PC-9 (cell line): ENCODE results near the gene NMT2.

Source experiments
- EZH2 ChIP-seq: fragments of 200-600 bp; sonication (generic); IDR thresholded peaks from 2 replicates; pipeline ENCODE4 v1.8.0; 2017; ENCODE audit warnings: antibody characterized with exemption, low read depth
- TF ChIP-seq, protein P1 (sequence below): fragments of 200-600 bp; sonication (generic); conservative IDR thresholded peaks from 2 replicates; pipeline ENCODE4 v1.6.1; 2017; ENCODE audit warnings: mixed run types, antibody characterized with exemption, mild to moderate bottlenecking, moderate library complexity

DNA sequence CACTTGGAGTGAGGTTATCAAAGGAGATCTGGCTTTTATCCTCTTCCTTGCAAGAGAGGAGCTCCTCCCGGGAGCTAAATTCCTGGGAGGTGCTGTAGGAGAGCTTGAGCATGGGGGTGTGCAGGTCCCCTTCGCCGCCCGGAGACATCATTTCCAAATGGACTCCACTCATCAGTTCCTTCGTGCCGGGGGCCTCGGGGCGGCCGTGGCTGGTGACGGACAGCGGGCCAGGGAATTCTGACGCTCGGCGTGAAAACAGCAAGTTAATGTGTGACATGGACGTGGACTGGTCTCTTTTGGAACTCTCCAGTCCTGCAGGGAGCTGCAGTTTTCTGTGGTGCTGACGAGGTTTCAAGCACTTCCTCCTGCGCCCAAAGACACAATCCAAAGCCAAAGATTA is 45.7 kb upstream of the NMT2 start:
- TF ChIP-seq, protein P1, sequence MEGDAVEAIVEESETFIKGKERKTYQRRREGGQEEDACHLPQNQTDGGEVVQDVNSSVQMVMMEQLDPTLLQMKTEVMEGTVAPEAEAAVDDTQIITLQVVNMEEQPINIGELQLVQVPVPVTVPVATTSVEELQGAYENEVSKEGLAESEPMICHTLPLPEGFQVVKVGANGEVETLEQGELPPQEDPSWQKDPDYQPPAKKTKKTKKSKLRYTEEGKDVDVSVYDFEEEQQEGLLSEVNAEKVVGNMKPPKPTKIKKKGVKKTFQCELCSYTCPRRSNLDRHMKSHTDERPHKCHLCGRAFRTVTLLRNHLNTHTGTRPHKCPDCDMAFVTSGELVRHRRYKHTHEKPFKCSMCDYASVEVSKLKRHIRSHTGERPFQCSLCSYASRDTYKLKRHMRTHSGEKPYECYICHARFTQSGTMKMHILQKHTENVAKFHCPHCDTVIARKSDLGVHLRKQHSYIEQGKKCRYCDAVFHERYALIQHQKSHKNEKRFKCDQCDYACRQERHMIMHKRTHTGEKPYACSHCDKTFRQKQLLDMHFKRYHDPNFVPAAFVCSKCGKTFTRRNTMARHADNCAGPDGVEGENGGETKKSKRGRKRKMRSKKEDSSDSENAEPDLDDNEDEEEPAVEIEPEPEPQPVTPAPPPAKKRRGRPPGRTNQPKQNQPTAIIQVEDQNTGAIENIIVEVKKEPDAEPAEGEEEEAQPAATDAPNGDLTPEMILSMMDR, result no peak
- no peak for TF ChIP-seq EZH2
